OCI-LY3 (cell line): ENCODE results near the gene ZNF804A.

Source experiments
- CTCF ChIP-seq: fragments of 200-600, 300-600 bp; sonication (generic); IDR thresholded peaks from 2 replicates; pipeline ENCODE4 v1.5.1; 2014; ENCODE audit warnings: antibody characterized with exemption, low read length, low read depth
- EZH2phosphoT487 ChIP-seq: fragments of 200-600 bp; shearing (Covaris generic); IDR thresholded peaks from 2 replicates; pipeline ENCODE4 v1.6.1; 2018; ENCODE audit warnings: antibody characterized with exemption, mixed run types, low read depth

GRCh38 chr2:184556639-184557038 is 41.7 kb upstream of the ZNF804A start:
- TF ChIP-seq CTCF = no peak
- no peak for TF ChIP-seq EZH2phosphoT487
